Tibial nerve (tissue), 4 donors: Measurements from ENCODE around the gene RNF227. TPM values are rescaled to one million over a fixed set of nuclear protein-coding genes. Genes with fewer than 3 reads are reported as not detected.

Experiments used
- DNase-seq, 2 donors: peaks; one replicate each; pipeline ENCODE4 v3.0.0-alpha.2; 2019; ENCODE audit warnings: low spot score in 2 of 2
- H3K27ac ChIP-seq, 4 donors: fragments of 200-600 bp; sonication (generic) in 3 of 4; one replicate each; pipeline ENCODE4 v1.5.1; 2017 to 2019; ENCODE audit warnings: mild to moderate bottlenecking in 1 of 4
- H3K27me3 ChIP-seq, 2 donors: fragments of 200-600 bp; sonication (generic) in 1 of 2; one replicate each; pipeline versions ENCODE4 v1.5.1 to v1.6.0; 2017 to 2019
- H3K36me3 ChIP-seq, 3 donors: fragments of 200-600 bp; sonication (generic); one replicate each; pipeline ENCODE4 v1.5.1; 2018 to 2019
- H3K4me1 ChIP-seq, 4 donors: fragments of 200-600 bp; sonication (generic) in 3 of 4; one replicate each; pipeline ENCODE4 v1.5.1; 2017 to 2019
- H3K4me3 ChIP-seq, 4 donors: fragments of 200-600 bp; sonication (generic) in 3 of 4; one replicate each; pipeline ENCODE4 v1.5.1; 2017 to 2019; ENCODE audit warnings: mild to moderate bottlenecking in 1 of 4, moderate library complexity in 1 of 4
- H3K9me3 ChIP-seq, 4 donors: fragments of 200-600 bp; sonication (generic) in 3 of 4; one replicate each; pipeline ENCODE4 v1.5.1; 2017 to 2019
- EP300 ChIP-seq, 2 donors: sonication (generic); formaldehyde crosslinking; IDR thresholded peaks; one replicate each; pipeline ENCODE4 v1.6.1; 2017; ENCODE audit warnings: antibody characterized with exemption in 2 of 2, mild to moderate bottlenecking in 1 of 2
- POLR2A ChIP-seq, 2 donors: fragments of 450-650 bp; IDR thresholded peaks; one replicate each; pipeline ENCODE4 v1.6.1; 2017; ENCODE audit warnings: antibody characterized with exemption in 2 of 2, mild to moderate bottlenecking in 2 of 2, moderate library complexity in 2 of 2
- whole genome bisulfite sequencing, 2 donors: methylation state at CpG; one replicate each; pipeline ENCODE4 v1.1.5; 2018; 5-methylcytosine and 5-hydroxymethylcytosine counted together
- total RNA-seq, 4 donors: library from RNA; depleted of rRNA; stranded (reverse); fragments of >200 nt; gene quantifications; one replicate each; pipeline ENCODE4 v1.1.0, GENCODE V29; 2016
- TF ChIP-seq, protein P1 (sequence below), 5 experiments: fragments of 200-600 bp in 3 of 5; fragments of 450-650 bp in 2 of 5; sonication (generic) in 3 of 5; IDR thresholded peaks; one replicate each; pipeline ENCODE4 v1.5.1; 2016 to 2019; ENCODE audit warnings: antibody characterized with exemption in 5 of 5, mild to moderate bottlenecking in 3 of 5, moderate library complexity in 2 of 5

Gene RNF227
- total RNA-seq, 4 donors from 2014 or later, result 2.6 to 41.2 (median 3.8) TPM

GRCh38 chr17:7922269-7922844 lies 6.3 kb upstream of the RNF227 start:
- Histone ChIP-seq H3K4me3 (peak overlapping the region; percentile 34 to 60 (median 50)), H3K36me3 (peaks cover 0 to 3% (median 0%) of the 10 kb centered on the region in 3 donors), H3K27ac (peak overlapping the region; percentile 74 to 88 (median 78)), H3K27me3 (no peaks in the 10 kb centered on the region), H3K4me1 (peaks cover 0 to 13% (median 5%) of the 10 kb centered on the region in 4 donors), H3K9me3 (no peaks in the 10 kb centered on the region)
- TF ChIP-seq, protein P1, sequence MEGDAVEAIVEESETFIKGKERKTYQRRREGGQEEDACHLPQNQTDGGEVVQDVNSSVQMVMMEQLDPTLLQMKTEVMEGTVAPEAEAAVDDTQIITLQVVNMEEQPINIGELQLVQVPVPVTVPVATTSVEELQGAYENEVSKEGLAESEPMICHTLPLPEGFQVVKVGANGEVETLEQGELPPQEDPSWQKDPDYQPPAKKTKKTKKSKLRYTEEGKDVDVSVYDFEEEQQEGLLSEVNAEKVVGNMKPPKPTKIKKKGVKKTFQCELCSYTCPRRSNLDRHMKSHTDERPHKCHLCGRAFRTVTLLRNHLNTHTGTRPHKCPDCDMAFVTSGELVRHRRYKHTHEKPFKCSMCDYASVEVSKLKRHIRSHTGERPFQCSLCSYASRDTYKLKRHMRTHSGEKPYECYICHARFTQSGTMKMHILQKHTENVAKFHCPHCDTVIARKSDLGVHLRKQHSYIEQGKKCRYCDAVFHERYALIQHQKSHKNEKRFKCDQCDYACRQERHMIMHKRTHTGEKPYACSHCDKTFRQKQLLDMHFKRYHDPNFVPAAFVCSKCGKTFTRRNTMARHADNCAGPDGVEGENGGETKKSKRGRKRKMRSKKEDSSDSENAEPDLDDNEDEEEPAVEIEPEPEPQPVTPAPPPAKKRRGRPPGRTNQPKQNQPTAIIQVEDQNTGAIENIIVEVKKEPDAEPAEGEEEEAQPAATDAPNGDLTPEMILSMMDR (IDR thresholded peaks at IDR 0.05), result no peak
- no peak for TF ChIP-seq EP300 (IDR thresholded peaks at IDR 0.05)
- TF ChIP-seq POLR2A (IDR thresholded peaks at IDR 0.05), result no peak
- no peak for DNase-seq
- 35% methylated on average over 16 of the region's 16 CpGs for WGBS, 2 donors

DNA sequence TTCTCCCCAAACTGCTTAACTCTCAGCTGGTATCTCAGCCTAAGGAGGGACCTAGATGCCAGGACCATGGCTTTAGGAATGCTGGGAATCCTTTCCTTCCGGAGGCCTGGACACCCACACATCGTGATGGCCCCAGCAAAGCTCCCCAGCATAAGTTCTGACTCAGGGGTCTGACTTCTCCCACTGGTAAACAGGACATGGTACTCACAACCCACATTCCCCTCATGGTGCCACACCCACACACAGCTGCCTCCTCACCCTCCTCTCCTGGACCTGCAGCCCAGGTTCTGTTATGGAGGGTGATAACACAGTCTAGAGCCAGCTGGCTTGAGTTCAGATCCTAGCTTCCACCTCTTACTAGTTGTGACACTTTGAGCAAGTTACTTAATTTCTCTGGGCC lies 719 bp upstream of the RNF227 start:
- Histone ChIP-seq H3K27ac (peak overlapping the region; percentile 85 to 100 (median 96)), H3K9me3 (no peaks in the 10 kb centered on the region), H3K36me3 (peaks cover 0 to 7% (median 0%) of the 10 kb centered on the region in 3 donors), H3K27me3 (no peaks in the 10 kb centered on the region), H3K4me1 (peaks cover 0 to 26% (median 11%) of the 10 kb centered on the region in 4 donors), H3K4me3 (peak overlapping the region in 3 of 4 donors; percentile 60 to 73 (median 62))
- no peak for TF ChIP-seq POLR2A (IDR thresholded peaks at IDR 0.05)
- TF ChIP-seq, protein P1 (IDR thresholded peaks at IDR 0.05), result no peak
- TF ChIP-seq EP300 (IDR thresholded peaks at IDR 0.05), result no peak
- no peak for DNase-seq
- WGBS, 2 donors, result 5 to 28% methylated on average over 2 of the region's 2 CpGs

DNA sequence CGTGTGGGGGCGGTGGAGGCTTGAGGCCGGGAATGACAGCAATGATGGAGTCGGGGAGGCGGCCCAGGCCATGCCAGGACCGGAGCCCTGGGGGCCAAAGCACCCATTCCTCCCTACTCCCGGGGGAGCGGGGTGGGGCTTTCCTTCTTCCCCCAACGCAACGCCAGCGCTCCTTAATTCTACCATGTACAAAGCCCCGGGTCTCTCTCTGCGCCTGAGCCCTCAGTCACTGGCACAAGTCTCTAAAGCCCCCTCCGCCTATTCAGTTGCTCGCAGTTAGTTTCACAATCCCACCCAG lies 245 bp upstream of the RNF227 start:
- TF ChIP-seq POLR2A (IDR thresholded peaks at IDR 0.05) (no peak), EP300 (IDR thresholded peaks at IDR 0.05) (peak in 1 of 2 donors; percentile 15)
- TF ChIP-seq, protein P1 (IDR thresholded peaks at IDR 0.05), result no peak
- H3K9me3 ChIP-seq, result no peaks in the 10 kb centered on the region
- H3K27me3 ChIP-seq, result no peaks in the 10 kb centered on the region
- peaks cover 0 to 11% (median 0%) of the 10 kb centered on the region in 3 donors for H3K36me3 ChIP-seq
- peaks cover 0 to 26% (median 11%) of the 10 kb centered on the region in 4 donors for H3K4me1 ChIP-seq
- no peak for DNase-seq
- H3K27ac ChIP-seq, result peak overlapping the region; percentile 85 to 100 (median 96)
- 18% methylated on average over 15 of the region's 15 CpGs for WGBS, 2 donors
- peak overlapping the region; percentile 59 to 73 (median 61) for H3K4me3 ChIP-seq

GRCh38 chr17:7915179-7915610 lies 894 bp downstream of the RNF227 start:
- Histone ChIP-seq H3K27ac (peak overlapping the region; percentile 85 to 100 (median 96)), H3K36me3 (peaks cover 0 to 23% (median 0%) of the 10 kb centered on the region in 3 donors), H3K9me3 (no peaks in the 10 kb centered on the region), H3K27me3 (no peaks in the 10 kb centered on the region), H3K4me1 (peaks cover 0 to 26% (median 11%) of the 10 kb centered on the region in 4 donors), H3K4me3 (peak overlapping the region; percentile 59 to 76 (median 61))
- 1 to 4% methylated on average over 15 of the region's 15 CpGs for WGBS, 2 donors
- peak in 1 of 2 donors; percentile 52 for DNase-seq
- TF ChIP-seq, protein P1 (IDR thresholded peaks at IDR 0.05), result no peak
- TF ChIP-seq EP300 (IDR thresholded peaks at IDR 0.05) (no peak), POLR2A (IDR thresholded peaks at IDR 0.05) (no peak)

- Histone ChIP-seq H3K9me3 (no peaks in the 10 kb centered on the region), H3K27me3 (no peaks in the 10 kb centered on the region), H3K4me1 (peaks cover 0 to 26% (median 11%) of the 10 kb centered on the region in 4 donors), H3K36me3 (peaks cover 0 to 44% (median 11%) of the 10 kb centered on the region in 3 donors), H3K4me3 (no peak overlapping the region), H3K27ac (peak overlapping the region in 1 of 4 donors; percentile 35)
- TF ChIP-seq POLR2A (IDR thresholded peaks at IDR 0.05), result no peak
- peak in 1 of 2 donors; percentile 17 for TF ChIP-seq EP300 (IDR thresholded peaks at IDR 0.05)
- TF ChIP-seq, protein P1 (IDR thresholded peaks at IDR 0.05), result peak; percentile 43 to 70 (median 62)
- DNase-seq, result peak in 1 of 2 donors; percentile 47
- 41 to 43% methylated on average over 3 of the region's 3 CpGs for whole genome bisulfite sequencing, 2 donors
Observed at GRCh38 chr17:7912927-7913524, 3.1 kb downstream of the RNF227 start.
